Heart left ventricle (tissue), 16 donors: Measurements from ENCODE around the gene OCIAD1. TPM values are rescaled to one million over a fixed set of nuclear protein-coding genes. Genes with fewer than 3 reads are reported as not detected.

Experiments
- ATAC-seq, 4 donors: fragments of 200-7000 bp; cut with Tn5 transposase; one replicate each; pipeline ENCODE4 v1.9.1; 2020 to 2022; ENCODE audit warnings: moderate library complexity in 4 of 4, mild to moderate bottlenecking in 3 of 4, moderate number of reproducible peaks in 1 of 4
- DNase-seq, 5 donors: peaks; one replicate each; pipeline ENCODE4 v3.0.0-alpha.2; 2020
- H3K27ac ChIP-seq, 12 donors: fragments of 200-600 bp; sonication (generic) in 4 of 12; one replicate each; pipeline versions ENCODE4 v1.5.0 to v1.8.0; 2016 to 2022; ENCODE audit warnings: mild to moderate bottlenecking in 2 of 12
- H3K27me3 ChIP-seq, 9 donors: fragments of 200-600 bp; sonication (generic) in 2 of 9; one replicate each; pipeline versions ENCODE4 v1.5.1 to v1.8.0; 2016 to 2022; ENCODE audit warnings: mild to moderate bottlenecking in 3 of 9
- H3K36me3 ChIP-seq, 9 donors: fragments of 200-600 bp; sonication (generic) in 2 of 9; one replicate each; pipeline versions ENCODE4 v1.5.0 to v1.8.0; 2018 to 2022; ENCODE audit warnings: mild to moderate bottlenecking in 2 of 9
- H3K4me1 ChIP-seq, 12 donors: fragments of 200-600 bp; sonication (generic) in 4 of 12; one replicate each; pipeline versions ENCODE4 v1.5.0 to v1.8.0; 2016 to 2022; ENCODE audit warnings: mild to moderate bottlenecking in 3 of 12
- H3K4me3 ChIP-seq, 12 donors: fragments of 200-600 bp; sonication (generic) in 4 of 12; one replicate each; pipeline versions ENCODE4 v1.5.0 to v1.8.0; 2017 to 2022; ENCODE audit warnings: mild to moderate bottlenecking in 9 of 12, moderate library complexity in 4 of 12
- H3K9me3 ChIP-seq, 12 donors: fragments of 200-600 bp; sonication (generic) in 4 of 12; one replicate each; pipeline versions ENCODE4 v1.5.0 to v1.8.0; 2016 to 2022; ENCODE audit warnings: mild to moderate bottlenecking in 1 of 12
- CTCF ChIP-seq, 12 donors: fragments of 200-600 bp; sonication (generic) in 4 of 12; IDR thresholded peaks; one replicate each; pipeline versions ENCODE4 v1.5.0 to v1.8.0; 2018 to 2022; ENCODE audit warnings: antibody characterized with exemption in 12 of 12, mild to moderate bottlenecking in 5 of 12
- POLR2A ChIP-seq, 2 donors: fragments of 450-650 bp; IDR thresholded peaks; one replicate each; pipeline ENCODE4 v1.6.1; 2017; ENCODE audit warnings: antibody characterized with exemption in 2 of 2, mild to moderate bottlenecking in 2 of 2, moderate library complexity in 2 of 2
- WGBS, 4 donors: extraction: QIAGEN DNeasy Blood & Tissue Kit in 2 of 4; methylation state at CpG; one replicate each; pipeline versions ENCODE4 v1.1.5 to v1.1.7; 2013 to 2018; 5-methylcytosine and 5-hydroxymethylcytosine counted together
- intact Hi-C, 10 donors: fragments of 100-400 bp; cut with DNase I; formaldehyde crosslinking; loops; one replicate each; pipeline versions ENCODE4 v1.11.1 to v1.14.2; 2022
- polyA plus RNA-seq, 2 donors: library from polyadenylated mRNA; stranded (reverse); fragments of 200-250 nt; gene quantifications; one replicate each; pipeline ENCODE4 v1.2.3, GENCODE V29; 2013
- total RNA-seq, 9 donors: library from RNA; depleted of rRNA in 2 of 9; stranded (reverse); fragments of >200 nt in 2 of 9; fragmentation: NEBNext Ultra II Directional in 3 of 9; extraction: Animal tissue kit (Norgen Biotek cat#: 25700) in 3 of 9; gene quantifications; one replicate each; pipeline versions ENCODE4 v1.1.0 to v1.2.4, GENCODE V29; 2016 to 2023
- donor health status: ischemic (EF 13 %, LVEDD 7.1; RV severe dilation, severe dysfunction).
- donor health status: healthy with polysubstance abuse.
- donor health status: DM: no; HTN: yes; CAD: no.
- donor health status: DM: no; HTN: no; CAD: no.
- donor health status: ischemic (EF 25% LVEDD 6.9; RV normal size, moderate dysfunction).
- donor health status: ischemic (EF 25% LVEDD 5.7; RV mildly dilated, moderate dysfunction).
- donor health status: healthy.
- donor health status: DM: yes; HTN: yes; CAD: no.
- donor health status: ischemic (EF 35%, LVEDD 5.7; RV mildly dilated, moderate dysfunction).
- donor health status: nonischemic (EF 11% LVEDD 7.7; RV severe dilation, severe dysfunction).
- donor health status: DM: yes; HTN: yes; CAD: no.
- donor health status: PGD.
- donor health status: ischemic (EF 29% LVEDD 5.4; RV normal size, mild dysfunction).
- donor health status: nonischemic (EF 23%, LVEDD 6.1; RV moderate dilation, normal function).

OCIAD1 gene
- total and polyA plus RNA-seq, 11 donors: 102 to 175 (median 133) TPM

- DNase-seq (no peak), ATAC-seq (no peak)
- no peaks in the 10 kb centered on the region for H3K27me3 ChIP-seq
- H3K4me1 ChIP-seq: peaks cover 0 to 9% (median 0%) of the 10 kb centered on the region in 12 donors
- TF ChIP-seq POLR2A (IDR thresholded peaks at IDR 0.05) (no peak), CTCF (IDR thresholded peaks at IDR 0.05) (no peak)
- H3K4me3 ChIP-seq: no peak overlapping the region
- H3K27ac ChIP-seq: no peak overlapping the region
- H3K9me3 ChIP-seq: no peaks in the 10 kb centered on the region
- peaks cover 0 to 38% (median 7%) of the 10 kb centered on the region in 9 donors for H3K36me3 ChIP-seq
- 82 to 86% (median 85%) methylated on average over 3 of the region's 3 CpGs for WGBS, 4 donors
- intact Hi-C loops: no loop called here
Observed at GRCh38 chr4:48896845-48897244, 66.0 kb downstream of the OCIAD1 start.

- Histone ChIP-seq H3K36me3 (peaks cover 0 to 23% (median 3%) of the 10 kb centered on the region in 9 donors), H3K4me1 (peaks cover 0 to 9% (median 0%) of the 10 kb centered on the region in 12 donors), H3K4me3 (no peak overlapping the region), H3K27ac (no peak overlapping the region), H3K27me3 (no peaks in the 10 kb centered on the region), H3K9me3 (no peaks in the 10 kb centered on the region)
- WGBS, 4 donors: 63 to 73% (median 72%) methylated on average over 5 of the region's 5 CpGs
- DNase-seq (no peak), ATAC-seq (peak in 1 of 4 donors; percentile 39)
- TF ChIP-seq POLR2A (IDR thresholded peaks at IDR 0.05) (no peak), CTCF (IDR thresholded peaks at IDR 0.05) (no peak)
- intact Hi-C loops: no loop called here
Observed at GRCh38 chr4:48898733-48899431, 68.0 kb downstream of the OCIAD1 start.

- ATAC-seq (no peak), DNase-seq (no peak)
- Histone ChIP-seq H3K36me3 (peaks cover 0 to 23% (median 3%) of the 10 kb centered on the region in 9 donors), H3K27me3 (no peaks in the 10 kb centered on the region), H3K9me3 (no peaks in the 10 kb centered on the region), H3K27ac (no peak overlapping the region), H3K4me1 (peaks cover 0 to 9% (median 0%) of the 10 kb centered on the region in 12 donors), H3K4me3 (no peak overlapping the region)
- TF ChIP-seq POLR2A (IDR thresholded peaks at IDR 0.05) (no peak), CTCF (IDR thresholded peaks at IDR 0.05) (no peak)
- intact Hi-C loops: no loop called here
- WGBS, 4 donors: 66 to 76% (median 69%) methylated on average over 1 of the region's 1 CpG
Observed at GRCh38 chr4:48899432-48899749, 68.5 kb downstream of the OCIAD1 start.

- no peak for TF ChIP-seq POLR2A (IDR thresholded peaks at IDR 0.05)
- H3K27me3 ChIP-seq: no peaks in the 10 kb centered on the region
- 60 to 81% (median 69%) methylated on average over 4 of the region's 4 CpGs for WGBS, 4 donors
- H3K27ac ChIP-seq: no peak overlapping the region
- H3K4me1 ChIP-seq: peaks cover 0 to 9% (median 0%) of the 10 kb centered on the region in 12 donors
- H3K36me3 ChIP-seq: peaks cover 0 to 23% (median 3%) of the 10 kb centered on the region in 9 donors
- ATAC-seq (no peak), DNase-seq (no peak)
- H3K9me3 ChIP-seq: no peaks in the 10 kb centered on the region
- intact Hi-C loops: loop anchor here in 1 of 10 donors (10.0 kb wide), 2 partner anchors 55 to 115 kb away; partner anchors contain the start of gene FRYL
- H3K4me3 ChIP-seq: no peak overlapping the region
Observed at GRCh38 chr4:48899950-48900349, 69.1 kb downstream of the OCIAD1 start.
